IMR-90 (cell line): Measurements from ENCODE around the gene GAPDH. TPM values are rescaled to one million over a fixed set of nuclear protein-coding genes. Genes with fewer than 3 reads are reported as not detected.

ENCODE experiments used
- ATAC-seq: fragments of 200-7000 bp; cut with Tn5 transposase; 2 replicates; pipeline ENCODE4 v1.9.1; 2020; ENCODE audit warnings: low read depth, mild to moderate bottlenecking, moderate library complexity
- BruUV-seq: library from RNA; stranded (reverse); fragments of 400-500 nt; replicated peaks from 2 replicates; lab custom pipeline; 2021; lab: Mats Ljungman, UMichigan
- CTCF ChIA-PET: fragments of 300-600 bp; formaldehyde crosslinking; extraction: SDS; loops from one replicate; lab custom pipeline; 2021; ENCODE audit warnings: antibody characterized with exemption; lab: Yijun Ruan, JAX
- POLR2A ChIA-PET: fragments of 300-600 bp; sonication (Branson Sonifier 250); formaldehyde crosslinking; loops from one replicate; lab custom pipeline; 2022; ENCODE audit warnings: antibody characterized with exemption; ENCODE audit not compliant: unreplicated experiment; lab: Charles Lee
- DNase-seq: peaks from one replicate; pipeline ENCODE4 v3.0.0; 2013
- H2AFZ ChIP-seq: replicated peaks from 2 replicates; pipeline ENCODE3; 2013; ENCODE audit warnings: low read length, mild to moderate bottlenecking; ENCODE audit not compliant: poor library complexity
- H2AK5ac ChIP-seq: 2 replicates; pipeline ENCODE4 v1.6.1; 2013; ENCODE audit warnings: low read depth, low read length, inconsistent platforms
- H2AK9ac ChIP-seq: replicated peaks from 2 replicates; pipeline ENCODE3; 2013; ENCODE audit warnings: mild to moderate bottlenecking, low read depth, low read length, moderate library complexity; ENCODE audit not compliant: poor library complexity
- H2BK120ac ChIP-seq: 2 replicates; pipeline ENCODE4 v1.6.1; 2013; ENCODE audit warnings: low read depth, low read length, inconsistent platforms
- H2BK15ac ChIP-seq: 3 replicates; pipeline ENCODE4 v1.6.1; 2013; ENCODE audit warnings: low read depth, low read length, inconsistent platforms
- H2BK20ac ChIP-seq: 2 replicates; pipeline ENCODE4 v1.6.1; 2013; ENCODE audit warnings: low read depth, mild to moderate bottlenecking, inconsistent platforms, low read length, moderate library complexity
- H2BK5ac ChIP-seq: 2 replicates; pipeline ENCODE4 v1.6.1; 2013; ENCODE audit warnings: mild to moderate bottlenecking, low read depth, low read length, inconsistent platforms; ENCODE audit not compliant: poor library complexity, severe bottlenecking
- H3K14ac ChIP-seq: replicated peaks from 2 replicates; pipeline ENCODE4 v1.6.1; 2013; ENCODE audit warnings: low read depth, low read length, inconsistent platforms
- H3K18ac ChIP-seq: 2 replicates; pipeline ENCODE4 v1.6.1; 2013; ENCODE audit warnings: low read depth, low read length, control low read depth
- H3K23ac ChIP-seq: 2 replicates; pipeline ENCODE4 v1.6.1; 2013; ENCODE audit warnings: low read depth, low read length, inconsistent platforms
- H3K27ac ChIP-seq: 2 replicates; pipeline ENCODE4 v1.5.1; 2013; ENCODE audit warnings: mild to moderate bottlenecking, control low read depth, low read length; ENCODE audit not compliant: insufficient read depth
- H3K27me3 ChIP-seq: 2 replicates; pipeline ENCODE4 v1.6.1; 2013; ENCODE audit warnings: low read length; ENCODE audit not compliant: control insufficient read depth, insufficient read depth
- H3K36me3 ChIP-seq: 2 replicates; pipeline ENCODE4 v1.6.1; 2013; ENCODE audit warnings: low read length, mixed read lengths; ENCODE audit not compliant: control insufficient read depth, insufficient read depth
- H3K4ac ChIP-seq: 2 replicates; pipeline ENCODE4 v1.6.1; 2013; ENCODE audit warnings: low read depth, low read length, inconsistent platforms
- H3K4me1 ChIP-seq: 2 replicates; pipeline ENCODE4 v1.6.1; 2013; ENCODE audit warnings: low read length, mixed read lengths; ENCODE audit not compliant: control insufficient read depth, insufficient read depth
- H3K4me2 ChIP-seq: 2 replicates; pipeline ENCODE4 v1.6.1; 2013; ENCODE audit warnings: low read depth, mild to moderate bottlenecking, control low read depth, low read length, moderate library complexity
- H3K4me3 ChIP-seq: 2 replicates; pipeline ENCODE4 v1.5.1; 2013; ENCODE audit warnings: low read depth, mild to moderate bottlenecking, control low read depth, low read length, moderate library complexity; ENCODE audit not compliant: insufficient read depth
- H3K56ac ChIP-seq: 2 replicates; pipeline ENCODE4 v1.6.1; 2013; ENCODE audit warnings: low read length, inconsistent platforms; ENCODE audit not compliant: insufficient read depth; ENCODE audit errors: extremely low read depth
- H3K79me1 ChIP-seq, 2 experiments: 2 replicates each; pipeline ENCODE4 v1.6.1; 2013; ENCODE audit warnings: low read length in 2 of 2, inconsistent platforms in 1 of 2, low read depth in 1 of 2
- H3K9ac ChIP-seq: 2 replicates; pipeline ENCODE4 v1.6.1; 2013; ENCODE audit warnings: low read depth, low read length, control low read depth
- H3K9me1 ChIP-seq: 2 replicates; pipeline ENCODE4 v1.6.1; 2013; ENCODE audit warnings: low read length, inconsistent platforms; ENCODE audit not compliant: insufficient read depth
- H3K9me3 ChIP-seq: 2 replicates; pipeline ENCODE4 v1.6.1; 2013; ENCODE audit warnings: low read length; ENCODE audit not compliant: control insufficient read depth, insufficient read depth
- H4K20me1 ChIP-seq: 2 replicates; pipeline ENCODE4 v1.6.1; 2013; ENCODE audit warnings: low read length, inconsistent platforms; ENCODE audit not compliant: insufficient read depth
- H4K5ac ChIP-seq: 2 replicates; pipeline ENCODE4 v1.6.1; 2013; ENCODE audit warnings: mild to moderate bottlenecking, low read depth, low read length, control low read depth
- H4K8ac ChIP-seq, 2 experiments: 2 replicates each; pipeline ENCODE4 v1.6.1; 2013; ENCODE audit warnings: low read depth in 2 of 2, low read length in 2 of 2, control low read depth in 1 of 2, inconsistent platforms in 1 of 2
- H4K91ac ChIP-seq: 2 replicates; pipeline ENCODE4 v1.6.1; 2013; ENCODE audit warnings: low read depth, low read length, inconsistent platforms; ENCODE audit not compliant: insufficient read depth
- POLR2A ChIP-seq: IDR thresholded peaks from 2 replicates; pipeline ENCODE4 v1.6.1; 2012; ENCODE audit warnings: mild to moderate bottlenecking, low read depth, low read length
- RAD21 ChIP-seq: IDR thresholded peaks from 2 replicates; pipeline ENCODE4 v1.6.1; 2012; ENCODE audit warnings: low read length, improper control_type of control experiment
- WGBS, 2 experiments: methylation state at CpG; one replicate each; pipeline versions ENCODE4 v1.1.5 to v1.1.7; 2013; ENCODE audit warnings: missing lambda C conversion rate in 2 of 2; ENCODE audit not compliant: insufficient read length in 1 of 2; ENCODE audit errors: extremely low coverage in 2 of 2; 5-methylcytosine and 5-hydroxymethylcytosine counted together
- dilution Hi-C: fragments of 300-500 bp; cut with HindIII; formaldehyde crosslinking; loops from one replicate; pipeline ENCODE4 v1.14.3; 2018; ENCODE audit warnings: low sequenced_read_pairs; ENCODE audit not compliant: unreplicated experiment
- in situ Hi-C: fragments of 300-500 bp; cut with MboI; formaldehyde crosslinking; loops from 3 replicates; pipeline ENCODE4 v1.14.3; 2019; ENCODE audit warnings: low sequenced_read_pairs, inconsistent platforms, mixed read lengths
- intact Hi-C: fragments of 100-400 bp; cut with micrococcal nuclease; formaldehyde crosslinking; loops from 2 replicates; pipeline ENCODE4 v1.10.0; 2022
- polyA plus RNA-seq, 3 experiments: library from polyadenylated mRNA; depleted of rRNA; stranded (reverse); fragments of >200 nt; gene quantifications; 2 replicates each; pipeline ENCODE4 v1.2.3, GENCODE V29; 2012; ENCODE audit warnings: low replicate concordance in 1 of 3
- total RNA-seq: library from RNA; depleted of rRNA; stranded (reverse); fragments of >200 nt; gene quantifications from 2 replicates; pipeline ENCODE4 v1.2.3, GENCODE V29; 2012

GAPDH gene
- total and polyA plus RNA-seq, 2 of the 4 experiments (the other 2 are of a cell fraction), result 12,939 to 21,893 TPM

DNA sequence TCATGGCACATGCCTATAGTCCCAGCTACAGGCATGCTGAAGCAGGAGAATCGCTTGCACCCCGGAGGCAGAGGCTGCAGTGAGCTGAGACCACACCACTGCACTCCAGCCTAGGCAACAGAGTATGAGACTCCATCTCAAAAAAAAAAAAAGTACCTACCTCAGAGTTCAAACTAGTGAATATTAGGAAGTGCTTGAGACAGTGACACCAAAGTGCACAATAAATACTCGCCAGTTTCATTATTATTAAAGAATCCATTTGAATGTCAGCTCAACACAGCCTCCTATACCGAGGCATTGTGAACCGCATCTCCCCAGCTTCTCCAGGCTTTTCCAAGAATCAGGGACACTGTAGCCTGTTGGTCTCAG lies 5.0 kb downstream of the GAPDH start:
- Histone ChIP-seq H3K9ac (no peak overlapping the region), H2AK5ac (peak overlapping the region; percentile 68; the same call in 1 of the 2 replicates), H2BK120ac (no peak overlapping the region), H3K79me1 (peaks cover 0 to 67% of the 10 kb centered on the region in 2 experiments; a peak in 3 of 4 replicates), H4K20me1 (peaks cover 75% of the 10 kb centered on the region), H2AK9ac (peak overlapping the region; percentile 83), H3K9me3 (no peaks in the 10 kb centered on the region), H3K56ac (no peak overlapping the region), H2AFZ (peak overlapping the region; percentile 3), H3K36me3 (peaks cover 61% of the 10 kb centered on the region), H3K4me3 (no peak overlapping the region), H3K4me2 (no peak overlapping the region), H4K5ac (no peak overlapping the region), H3K23ac (peak overlapping the region; percentile 79; the same call in 1 of the 2 replicates), H3K27ac (no peak overlapping the region), H3K14ac (no peak overlapping the region), H3K4ac (0 out of 2 replicates have a peak overlapping the region, but pooled peaks have one; percentile 13), H2BK20ac (no peak overlapping the region), H3K4me1 (peaks cover 11% of the 10 kb centered on the region; the same call in 1 of the 2 replicates), H3K27me3 (no peaks in the 10 kb centered on the region), H2BK15ac (no peak overlapping the region), H3K18ac (no peak overlapping the region), H2BK5ac (no peak overlapping the region), H4K8ac (no peak overlapping the region), H4K91ac (no peak overlapping the region), H3K9me1 (no peaks in the 10 kb centered on the region)
- dilution Hi-C loops (no loop called here), in situ Hi-C loops (no loop called here), intact Hi-C loops (no loop called here)
- CTCF ChIA-PET, result interaction anchor here (0.6 to 1.6 kb wide), 3 partner anchors 15 to 29 kb away, joined by 3 to 6 read pairs (median 5); partner anchors contain the start of gene NOP2
- BruUV-seq, result no TSS peak
- POLR2A ChIA-PET, result interaction anchor here (1.0 to 1.3 kb wide), 2 partner anchors 9 to 15 kb away, joined by 4 read pairs; no protein-coding TSS in a partner anchor
- no peak for ATAC-seq
- TF ChIP-seq RAD21, result no peak
- TF ChIP-seq POLR2A, result peak; percentile 14
- WGBS, 2 experiments, result 80% methylated on average over 1 of the region's 5 CpGs; no CpG with 5 or more reads in 1 of the 2 experiments
- DNase-seq, result peak; percentile 38
